Lower leg skin (tissue), 3 donors: ENCODE results near the gene STARD7.

ENCODE experiments used
- POLR2A ChIP-seq, 2 donors: fragments of 450-650 bp; IDR thresholded peaks; one replicate each; pipeline ENCODE4 v1.6.1; 2016 to 2017; ENCODE audit warnings: antibody characterized with exemption in 2 of 2, mild to moderate bottlenecking in 1 of 2, moderate library complexity in 1 of 2
- TF ChIP-seq, protein P1 (sequence below), 3 donors: fragments of 450-650 bp; IDR thresholded peaks; one replicate each; pipeline ENCODE4 v1.5.1; 2016; ENCODE audit warnings: antibody characterized with exemption in 3 of 3, mild to moderate bottlenecking in 3 of 3, moderate library complexity in 2 of 3

DNA sequence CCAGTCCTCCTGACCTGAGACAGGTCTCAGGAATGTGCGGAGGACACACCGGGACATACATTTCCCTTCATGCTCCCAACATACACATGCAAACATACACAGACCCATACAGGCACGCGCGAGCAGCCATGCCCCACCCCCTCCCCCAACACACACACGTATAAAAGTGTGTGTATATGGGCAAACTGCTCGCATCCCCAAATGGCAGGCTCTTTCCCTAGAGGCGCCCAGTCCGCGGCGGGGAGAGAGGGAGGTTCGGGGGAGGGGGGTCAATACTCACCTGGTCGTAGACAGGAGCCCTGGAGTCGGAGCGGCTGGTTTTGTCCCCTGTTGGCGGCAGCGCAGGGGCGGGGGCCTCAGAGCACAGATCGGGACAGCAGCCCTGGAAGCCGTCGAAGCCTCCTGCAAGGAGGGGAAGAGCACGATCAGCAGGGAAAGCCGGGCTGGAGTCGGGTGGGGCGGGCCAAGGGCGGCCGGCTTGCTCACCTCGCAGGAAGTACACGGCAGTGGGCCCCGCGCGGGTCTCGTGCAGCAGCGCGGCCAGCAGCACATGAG is 64.1 kb downstream of the STARD7 start:
- TF ChIP-seq, protein P1, sequence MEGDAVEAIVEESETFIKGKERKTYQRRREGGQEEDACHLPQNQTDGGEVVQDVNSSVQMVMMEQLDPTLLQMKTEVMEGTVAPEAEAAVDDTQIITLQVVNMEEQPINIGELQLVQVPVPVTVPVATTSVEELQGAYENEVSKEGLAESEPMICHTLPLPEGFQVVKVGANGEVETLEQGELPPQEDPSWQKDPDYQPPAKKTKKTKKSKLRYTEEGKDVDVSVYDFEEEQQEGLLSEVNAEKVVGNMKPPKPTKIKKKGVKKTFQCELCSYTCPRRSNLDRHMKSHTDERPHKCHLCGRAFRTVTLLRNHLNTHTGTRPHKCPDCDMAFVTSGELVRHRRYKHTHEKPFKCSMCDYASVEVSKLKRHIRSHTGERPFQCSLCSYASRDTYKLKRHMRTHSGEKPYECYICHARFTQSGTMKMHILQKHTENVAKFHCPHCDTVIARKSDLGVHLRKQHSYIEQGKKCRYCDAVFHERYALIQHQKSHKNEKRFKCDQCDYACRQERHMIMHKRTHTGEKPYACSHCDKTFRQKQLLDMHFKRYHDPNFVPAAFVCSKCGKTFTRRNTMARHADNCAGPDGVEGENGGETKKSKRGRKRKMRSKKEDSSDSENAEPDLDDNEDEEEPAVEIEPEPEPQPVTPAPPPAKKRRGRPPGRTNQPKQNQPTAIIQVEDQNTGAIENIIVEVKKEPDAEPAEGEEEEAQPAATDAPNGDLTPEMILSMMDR (IDR thresholded peaks at IDR 0.05) = no peak
- TF ChIP-seq POLR2A (IDR thresholded peaks at IDR 0.05) = no peak
